ENCODE data around the gene CCDC146.

GRCh38 chr7:77276120-77276519, 153.7 kb downstream of the CCDC146 start:
- no peak for TF ChIP-seq POLR2AphosphoS5 (IDR thresholded peaks at IDR 0.05; ENCODE audit: borderline replicate concordance, low read depth, low read length)
- TF ChIP-seq EZH2 (IDR thresholded peaks at IDR 0.05), result no peak
- no peak for TF ChIP-seq FOXP2 (optimal IDR thresholded peaks at IDR 0.05; ENCODE audit: control extremely low read depth, extremely low read length, insufficient read depth)

All from SK-N-MC (cell line).